NK-92 (cell line): Measurements from ENCODE around the gene TCF15.

Experiments
- DNase-seq: peaks from one replicate; lab custom pipeline; 2025; ENCODE audit not compliant: unreplicated experiment; lab: John Stamatoyannopoulos, UW

The TCF15 gene

DNA sequence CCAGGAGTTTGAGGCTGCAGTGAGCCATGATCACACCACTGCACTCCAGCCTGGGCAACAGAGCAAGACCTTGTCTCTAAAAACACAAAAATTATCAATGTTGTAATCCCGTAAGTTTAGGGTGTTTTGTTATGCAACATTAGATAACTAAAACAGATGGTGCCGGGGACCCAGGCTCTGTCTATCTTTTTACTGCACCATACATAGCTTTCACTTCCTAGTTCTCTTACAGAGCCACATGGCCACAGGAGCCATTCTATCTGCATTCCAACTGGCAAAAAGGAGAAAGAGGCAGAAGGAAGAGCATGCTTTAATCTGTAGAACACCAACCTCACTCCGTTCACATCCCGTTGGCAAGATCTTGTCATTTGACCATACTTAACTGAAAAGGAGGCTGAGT lies 5.4 kb upstream of the TCF15 start:
- no peak for DNase-seq

DNA sequence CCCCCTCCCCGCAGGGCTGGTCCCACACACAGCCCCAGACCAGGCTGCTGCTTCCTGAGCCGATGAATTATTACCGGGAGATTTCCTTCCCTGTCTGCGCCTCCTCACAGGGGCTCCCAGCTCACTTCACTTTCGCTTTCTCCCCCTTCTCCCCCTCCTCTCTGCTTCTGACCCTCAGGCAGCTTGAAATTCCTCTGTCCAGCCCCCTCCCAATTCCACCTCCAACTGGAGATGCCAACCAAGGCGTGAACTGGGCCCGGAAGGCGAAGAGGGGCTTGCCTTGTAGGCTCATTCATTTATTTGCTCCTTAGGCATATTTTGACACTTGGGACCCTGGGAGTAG lies 1.7 kb upstream of the TCF15 start:
- no peak for DNase-seq

GRCh38 chr20:611047-611842 lies 1.1 kb upstream of the TCF15 start:
- no peak for DNase-seq

GRCh38 chr20:609371-609964 lies 641 bp downstream of the TCF15 start:
- no peak for DNase-seq

- DNase-seq: no peak
These were observed 1.1 kb downstream of the TCF15 start for GRCh38 chr20:608970-609369.

GRCh38 chr20:607476-607875 lies 2.6 kb downstream of the TCF15 start:
- no peak for DNase-seq

- DNase-seq: no peak
These were observed 4.9 kb downstream of the TCF15 start for GRCh38 chr20:605237-605636.

DNA sequence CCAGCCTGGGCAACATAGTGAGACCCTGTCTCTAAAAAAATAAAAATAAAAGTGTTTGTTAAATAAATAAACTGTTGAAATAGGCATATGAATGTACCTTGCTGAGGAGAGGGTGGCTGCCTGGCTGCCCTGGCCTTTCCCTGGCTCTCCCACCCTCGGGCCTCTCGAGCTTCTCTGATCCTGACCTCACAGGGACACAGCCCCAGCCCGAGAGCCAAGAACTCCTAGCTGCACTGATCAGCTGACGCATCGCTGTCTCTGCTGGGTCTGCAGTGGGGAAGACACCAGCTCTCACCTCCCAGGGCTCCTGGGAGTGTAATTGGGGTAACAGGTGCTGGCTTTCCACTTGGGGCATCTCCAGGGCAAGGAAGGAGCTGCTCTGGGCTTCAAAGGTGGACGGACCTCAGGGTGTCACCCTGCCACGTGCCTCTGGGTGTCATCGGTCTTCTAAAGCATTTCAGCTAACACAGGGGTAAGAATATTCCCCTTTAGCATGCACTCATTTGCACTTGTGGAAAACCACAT lies 6.9 kb downstream of the TCF15 start:
- no peak for DNase-seq

DNA sequence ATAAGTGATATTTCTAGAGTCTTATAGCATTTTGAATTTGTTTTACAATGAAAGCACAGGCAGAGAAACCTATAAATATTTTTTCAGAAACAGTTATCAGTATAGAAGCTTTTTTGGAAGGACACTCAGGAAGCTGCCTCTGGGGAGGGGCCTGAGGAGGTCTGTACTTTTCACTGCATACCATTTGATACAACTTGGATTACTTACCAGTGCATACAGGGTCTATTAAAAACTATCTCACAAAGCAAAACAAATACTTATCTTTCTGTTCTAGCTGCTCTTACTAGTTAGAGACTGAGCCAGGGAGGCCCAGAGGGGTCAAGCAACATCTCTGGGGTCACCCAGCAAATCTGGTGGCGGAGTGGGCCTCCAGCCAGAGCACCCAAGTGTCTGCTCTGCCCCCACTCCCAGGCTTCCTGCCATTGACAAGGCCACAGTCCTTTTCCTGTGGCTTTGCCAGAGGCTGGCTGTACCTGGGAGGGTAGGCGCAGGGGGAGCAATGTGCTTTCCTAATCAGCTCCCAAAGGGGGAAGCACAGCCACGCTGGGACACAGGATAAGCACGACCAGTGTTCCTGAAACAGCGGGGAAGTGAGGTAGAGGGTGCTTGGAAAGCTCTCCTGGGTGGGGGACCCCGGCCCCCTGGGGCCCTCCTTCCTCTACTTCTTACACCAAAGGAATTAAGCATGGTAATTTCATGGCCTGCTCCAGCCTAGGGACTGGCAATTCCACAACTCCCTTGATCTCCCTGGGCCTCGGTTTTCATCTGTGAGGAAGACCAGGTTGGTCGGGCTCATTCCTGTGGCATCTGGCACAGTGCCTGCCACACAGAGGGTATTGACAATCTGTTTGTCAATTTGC lies 7.8 kb downstream of the TCF15 start:
- no peak for DNase-seq

- no peak for DNase-seq
These were observed 9.4 kb downstream of the TCF15 start for GRCh38 chr20:600736-601135.

DNA sequence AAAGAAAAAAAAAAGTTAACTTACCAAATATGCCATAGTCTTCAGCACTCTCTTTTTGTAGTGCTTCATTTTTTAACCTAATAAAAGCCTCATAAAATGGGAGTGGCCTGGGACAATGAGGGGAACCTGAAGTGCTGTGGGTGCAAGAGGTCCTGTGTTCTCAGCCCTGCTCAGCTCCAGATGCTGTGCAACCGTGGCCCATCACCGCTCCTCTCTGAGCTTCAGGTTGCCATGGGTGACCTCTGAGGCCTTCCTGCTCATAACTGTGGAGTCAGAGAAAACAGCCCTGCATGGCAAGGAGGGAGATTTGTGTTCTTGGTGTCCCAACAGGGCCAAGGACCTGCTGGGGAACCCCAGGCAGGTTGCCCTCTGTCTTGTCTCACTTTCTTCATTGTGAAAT lies 10.0 kb downstream of the TCF15 start:
- DNase-seq: no peak

DNA sequence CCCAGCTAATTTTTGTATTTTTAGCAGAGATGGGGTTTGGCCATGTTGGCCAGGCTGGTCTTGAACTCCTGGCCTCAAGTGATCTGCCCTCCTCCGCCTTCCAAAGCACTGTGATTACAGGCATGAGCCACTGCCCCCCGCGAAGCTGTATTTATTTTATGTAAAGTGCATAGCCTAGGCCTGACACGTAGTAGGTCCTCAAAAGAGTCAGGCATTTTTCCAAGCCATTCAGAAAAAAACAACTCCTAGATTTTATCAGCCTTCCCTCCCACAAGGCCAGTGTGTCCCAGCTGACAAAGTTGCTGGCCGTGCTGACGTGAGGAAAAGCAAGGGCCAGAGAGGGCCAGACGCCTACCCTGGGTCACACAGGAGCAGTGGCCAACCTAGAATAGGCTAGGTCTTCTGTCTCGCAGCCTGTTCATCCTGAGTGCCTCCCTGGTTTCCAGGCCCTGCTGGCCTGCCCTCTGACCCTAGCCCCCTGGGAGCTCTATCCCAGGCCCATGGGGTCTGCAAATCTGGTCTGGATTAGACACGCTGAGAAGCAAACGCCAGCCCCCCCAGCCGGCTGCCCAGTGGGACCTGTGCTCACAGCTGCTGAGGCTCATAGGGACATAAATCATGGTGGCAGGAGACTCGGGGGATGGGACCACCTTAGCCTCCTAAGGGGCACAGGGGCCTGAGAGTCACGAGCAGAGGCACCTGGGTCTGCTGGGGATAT lies 11.8 kb downstream of the TCF15 start:
- DNase-seq: no peak

GRCh38 chr20:597560-597959 lies 12.5 kb downstream of the TCF15 start:
- DNase-seq: no peak

GRCh38 chr20:595330-596308 lies 14.5 kb downstream of the TCF15 start:
- no peak for DNase-seq

GRCh38 chr20:592506-592905 lies 17.6 kb downstream of the TCF15 start:
- DNase-seq: no peak

GRCh38 chr20:591941-592340 lies 18.2 kb downstream of the TCF15 start:
- DNase-seq: no peak

- DNase-seq: no peak
These were observed 21.0 kb downstream of the TCF15 start for GRCh38 chr20:588932-589672.

GRCh38 chr20:588476-588875 lies 21.6 kb downstream of the TCF15 start:
- no peak for DNase-seq

DNA sequence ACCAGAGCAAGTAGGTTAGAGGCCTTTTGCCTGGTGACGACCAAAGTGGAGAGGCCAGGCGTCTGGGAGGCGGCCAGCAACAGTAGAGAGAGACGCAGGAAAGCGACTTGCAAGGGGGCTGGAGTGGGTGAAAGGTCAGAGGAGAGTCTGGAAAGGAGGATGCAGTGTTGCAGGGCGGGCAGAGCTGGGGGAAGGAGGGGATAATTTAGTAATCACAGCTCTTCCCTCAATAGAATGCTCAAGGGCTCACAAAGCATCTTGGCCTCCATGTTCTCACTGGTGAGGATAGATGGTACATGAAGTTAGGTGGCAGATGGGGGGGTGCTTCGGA lies 25.2 kb downstream of the TCF15 start:
- no peak for DNase-seq
